HL-60 (cell line): ENCODE measurements around the gene MMAB.

ENCODE experiments used
- DNase-seq, 2 experiments: peaks; one replicate each; pipeline ENCODE4 v3.0.0-alpha.2; 2010 to 2020; ENCODE audit warnings: low read depth in 1 of 2, low spot score in 1 of 2
- H3K27ac ChIP-seq: fragments of 250-450 bp; sonication (Bioruptor Pico); replicated peaks from 2 replicates; pipeline ENCODE4 v1.5.1; 2020; ENCODE audit warnings: mild to moderate bottlenecking, moderate library complexity
- H3K27me3 ChIP-seq: fragments of 250-450 bp; sonication (Bioruptor Pico); 2 replicates; pipeline ENCODE4 v1.5.1; 2021; ENCODE audit warnings: mild to moderate bottlenecking, moderate library complexity; ENCODE audit not compliant: insufficient read depth, poor library complexity, severe bottlenecking
- H3K4me3 ChIP-seq: replicated peaks from 2 replicates; pipeline ENCODE4 v1.5.1; 2011; ENCODE audit warnings: mild to moderate bottlenecking, control low read depth, low read length; ENCODE audit not compliant: insufficient read depth
- GABPA ChIP-seq: IDR thresholded peaks from 2 replicates; pipeline ENCODE4 v1.6.1; 2012; ENCODE audit warnings: low read depth
- POLR2AphosphoS5 ChIP-seq: IDR thresholded peaks from 2 replicates; pipeline ENCODE4 v1.6.1; 2012; ENCODE audit warnings: low read depth
- REST ChIP-seq: IDR thresholded peaks from 2 replicates; pipeline ENCODE4 v1.6.1; 2012; ENCODE audit warnings: low read depth; ENCODE audit not compliant: insufficient replicate concordance
- SPI1 ChIP-seq: IDR thresholded peaks from 2 replicates; pipeline ENCODE4 v1.6.1; 2012; ENCODE audit warnings: low read depth, mild to moderate bottlenecking, borderline replicate concordance
- TF ChIP-seq, protein P1 (sequence below): IDR thresholded peaks from one replicate; pipeline ENCODE4 v1.5.1; 2011; ENCODE audit warnings: low read length, control low read depth, inconsistent platforms; ENCODE audit not compliant: insufficient read depth

The MMAB gene

DNA sequence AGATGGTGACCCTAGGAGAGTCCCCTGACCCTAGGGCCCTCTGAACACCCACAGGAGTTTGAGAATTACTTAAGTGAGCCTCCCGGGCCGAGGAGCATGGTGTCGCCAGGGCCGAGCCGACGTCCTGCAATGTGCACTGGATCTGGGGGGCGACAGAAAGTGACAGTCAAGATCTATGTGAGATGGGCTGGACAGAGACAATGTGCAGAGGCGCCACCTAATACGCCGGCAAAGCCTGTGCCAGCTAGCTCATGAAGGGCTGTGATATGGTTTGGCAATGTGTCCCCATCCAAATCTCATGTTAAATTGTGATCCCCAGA lies 11.6 kb downstream of the MMAB start:
- Histone ChIP-seq H3K4me3 (no peak overlapping the region), H3K27ac (no peak overlapping the region), H3K27me3 (no peaks in the 10 kb centered on the region)
- no peak for DNase-seq
- TF ChIP-seq, protein P1, sequence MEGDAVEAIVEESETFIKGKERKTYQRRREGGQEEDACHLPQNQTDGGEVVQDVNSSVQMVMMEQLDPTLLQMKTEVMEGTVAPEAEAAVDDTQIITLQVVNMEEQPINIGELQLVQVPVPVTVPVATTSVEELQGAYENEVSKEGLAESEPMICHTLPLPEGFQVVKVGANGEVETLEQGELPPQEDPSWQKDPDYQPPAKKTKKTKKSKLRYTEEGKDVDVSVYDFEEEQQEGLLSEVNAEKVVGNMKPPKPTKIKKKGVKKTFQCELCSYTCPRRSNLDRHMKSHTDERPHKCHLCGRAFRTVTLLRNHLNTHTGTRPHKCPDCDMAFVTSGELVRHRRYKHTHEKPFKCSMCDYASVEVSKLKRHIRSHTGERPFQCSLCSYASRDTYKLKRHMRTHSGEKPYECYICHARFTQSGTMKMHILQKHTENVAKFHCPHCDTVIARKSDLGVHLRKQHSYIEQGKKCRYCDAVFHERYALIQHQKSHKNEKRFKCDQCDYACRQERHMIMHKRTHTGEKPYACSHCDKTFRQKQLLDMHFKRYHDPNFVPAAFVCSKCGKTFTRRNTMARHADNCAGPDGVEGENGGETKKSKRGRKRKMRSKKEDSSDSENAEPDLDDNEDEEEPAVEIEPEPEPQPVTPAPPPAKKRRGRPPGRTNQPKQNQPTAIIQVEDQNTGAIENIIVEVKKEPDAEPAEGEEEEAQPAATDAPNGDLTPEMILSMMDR, result no peak
- TF ChIP-seq POLR2AphosphoS5, result no peak
- no peak for TF ChIP-seq GABPA
- TF ChIP-seq REST, result no peak
- TF ChIP-seq SPI1, result no peak

DNA sequence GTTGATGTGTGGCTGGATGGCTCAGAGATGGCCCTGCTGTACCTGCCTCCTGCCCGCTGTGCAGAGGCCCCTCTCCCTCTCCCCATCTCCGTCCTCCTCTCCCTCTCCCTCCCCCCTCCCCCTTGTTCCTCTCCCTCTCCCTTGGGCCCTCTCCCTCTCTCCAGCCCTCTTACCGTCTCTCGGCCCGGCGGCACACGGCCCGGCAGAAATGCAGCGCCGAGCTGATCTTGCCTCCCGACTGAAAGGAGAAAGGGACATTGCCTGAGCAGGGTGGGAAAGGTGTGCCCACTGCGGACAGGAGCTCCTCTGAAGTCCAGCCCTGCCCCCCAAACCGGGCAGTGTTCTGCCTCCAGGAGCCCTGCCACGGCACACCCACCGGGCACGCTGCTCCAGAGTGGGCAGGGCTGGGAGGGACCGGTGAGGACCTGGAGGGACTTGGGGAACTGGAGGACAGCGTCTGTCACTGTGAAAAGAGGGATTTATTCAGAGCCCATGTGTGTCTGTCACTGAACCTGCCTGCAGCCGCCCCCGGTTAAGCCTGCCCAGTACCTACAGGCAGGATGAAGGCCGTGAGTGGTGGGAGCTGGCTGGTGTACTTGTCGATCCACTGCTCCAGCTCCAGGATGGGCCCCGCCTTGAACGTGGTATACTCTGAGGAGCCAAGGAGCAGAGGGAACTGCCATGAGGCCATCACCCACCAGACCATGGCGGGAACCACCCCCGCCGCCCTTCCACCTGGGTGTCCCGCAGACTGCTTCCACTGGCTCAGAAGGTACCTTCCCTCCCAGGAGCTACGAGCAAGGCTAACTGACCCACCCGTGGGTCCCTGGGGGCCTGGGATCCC lies 12.2 kb downstream of the MMAB start:
- TF ChIP-seq POLR2AphosphoS5 (no peak), GABPA (no peak), REST (no peak), SPI1 (no peak)
- TF ChIP-seq, protein P1, result no peak
- no peak for DNase-seq
- Histone ChIP-seq H3K27ac (no peak overlapping the region), H3K27me3 (no peaks in the 10 kb centered on the region), H3K4me3 (no peak overlapping the region)

- no peak overlapping the region for H3K4me3 ChIP-seq
- TF ChIP-seq REST (no peak), POLR2AphosphoS5 (no peak), GABPA (no peak), SPI1 (no peak)
- TF ChIP-seq, protein P1, result no peak
- no peaks in the 10 kb centered on the region for H3K27me3 ChIP-seq
Measured at GRCh38 chr12:109559601-109560000, 13.7 kb downstream of the MMAB start.

More at GRCh38 chr12:109559601-109560000, 13.7 kb downstream of the MMAB start:
- DNase-seq, result no peak
- no peak overlapping the region for H3K27ac ChIP-seq
